NCI-H446 treated with DMSO at 0.1 percent for 48 hours (cell line): ENCODE results near the gene KISS1.
A peak's percentile ranks its signal among the peaks of the same experiment; 100 is the strongest.

Experiments used
- DNase-seq: peaks from one replicate; lab custom pipeline; 2025; lab: John Stamatoyannopoulos, UW

The KISS1 gene

DNA sequence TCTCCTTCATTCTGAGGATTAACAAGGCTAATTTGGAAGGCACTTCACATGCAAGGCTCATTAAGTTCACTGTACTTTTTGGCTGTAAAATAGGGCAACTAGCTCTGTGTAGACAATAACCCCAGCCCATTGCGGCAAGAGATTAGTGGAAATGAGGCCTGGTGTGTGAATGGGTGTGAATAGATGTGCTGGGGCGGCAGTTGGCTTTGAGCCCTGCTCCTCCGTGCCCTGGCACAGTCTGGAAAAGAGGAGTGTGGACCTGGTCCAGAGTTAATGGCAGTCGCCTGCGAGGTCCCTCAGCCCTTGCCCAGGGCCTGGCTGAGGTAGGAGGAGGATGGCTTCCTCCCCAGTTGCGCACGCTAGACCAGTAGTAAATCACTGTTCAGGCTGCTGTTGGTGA, 4.8 kb downstream of the KISS1 start:
- DNase-seq, result peak; percentile 79

DNA sequence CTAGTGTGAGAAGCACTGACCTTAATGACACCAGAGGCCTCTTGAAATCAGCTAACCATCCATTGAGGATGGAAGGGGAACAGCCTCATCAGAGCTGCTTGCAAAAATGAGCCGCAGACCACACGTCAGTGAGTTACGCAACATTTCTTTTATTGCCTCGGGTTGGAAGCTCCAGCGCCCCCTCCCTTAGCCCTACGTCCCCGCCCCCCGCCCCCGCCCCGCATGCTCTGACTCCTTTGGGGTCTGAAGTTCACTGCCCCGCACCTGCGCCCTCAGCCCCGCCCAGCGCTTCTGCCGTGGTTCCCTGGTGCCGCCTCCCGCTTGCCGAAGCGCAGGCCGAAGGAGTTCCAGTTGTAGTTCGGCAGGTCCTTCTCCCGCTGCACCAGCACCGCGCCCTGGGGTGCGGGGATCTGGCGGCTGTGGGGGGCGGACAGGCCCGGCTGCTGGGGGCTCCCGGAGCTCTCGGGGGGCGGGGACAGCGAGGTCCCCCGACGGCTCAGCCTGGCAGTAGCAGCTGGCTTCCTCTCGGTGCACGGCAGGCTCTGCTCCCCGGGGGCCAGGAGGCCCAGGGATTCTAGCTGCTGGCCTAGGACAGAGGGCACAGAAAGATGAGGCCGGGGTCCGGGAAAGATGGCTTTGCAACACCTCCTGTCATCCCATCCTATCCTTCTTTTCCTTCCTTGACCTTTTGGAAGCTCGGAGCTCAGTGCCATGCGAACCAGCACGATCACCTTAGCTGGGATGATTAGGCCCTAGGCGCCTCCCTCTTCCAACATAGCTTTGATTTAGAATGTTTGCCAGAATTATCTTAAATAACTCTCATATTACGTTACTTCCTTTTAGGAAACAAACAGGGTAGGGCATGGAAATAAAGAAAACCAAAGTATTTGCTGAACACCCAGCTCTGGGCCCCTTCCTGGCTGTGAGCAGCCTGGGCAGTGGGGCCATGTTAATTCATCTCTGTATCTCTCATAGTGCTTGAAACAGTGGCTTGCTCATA, 5.8 kb downstream of the KISS1 start:
- DNase-seq, result no peak

DNA sequence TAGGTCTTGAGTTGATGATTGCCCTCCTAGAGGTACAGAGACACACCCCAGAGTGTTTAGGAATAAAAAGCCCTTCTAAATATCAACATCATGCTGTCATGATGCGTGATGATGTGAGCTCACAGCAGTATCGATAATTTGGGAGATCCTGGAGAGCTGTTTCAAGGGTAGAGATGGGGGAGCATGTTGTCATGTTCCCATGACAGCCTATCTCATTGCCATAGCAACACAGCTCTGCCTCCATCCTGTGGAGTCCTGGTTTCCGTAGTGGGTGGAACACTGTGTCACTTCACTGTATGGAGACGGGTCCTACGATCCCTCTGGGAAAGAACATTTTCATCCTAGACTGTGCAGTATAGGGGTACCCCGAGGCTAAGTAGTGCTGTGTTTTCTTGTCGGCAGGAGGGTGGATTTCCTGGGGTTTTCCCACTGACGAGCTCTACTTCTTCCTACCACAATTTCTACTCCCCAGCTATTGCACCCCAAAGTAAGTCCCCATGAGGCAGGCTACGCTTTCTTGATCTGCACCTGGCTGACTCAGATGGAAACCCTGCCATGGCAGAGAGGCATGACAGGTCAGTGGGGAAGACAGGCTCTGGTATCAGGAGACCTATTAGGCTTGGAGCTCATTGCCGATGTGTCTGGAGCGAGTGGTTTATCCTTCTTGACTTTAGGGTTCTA, 7.2 kb downstream of the KISS1 start:
- no peak for DNase-seq

DNA sequence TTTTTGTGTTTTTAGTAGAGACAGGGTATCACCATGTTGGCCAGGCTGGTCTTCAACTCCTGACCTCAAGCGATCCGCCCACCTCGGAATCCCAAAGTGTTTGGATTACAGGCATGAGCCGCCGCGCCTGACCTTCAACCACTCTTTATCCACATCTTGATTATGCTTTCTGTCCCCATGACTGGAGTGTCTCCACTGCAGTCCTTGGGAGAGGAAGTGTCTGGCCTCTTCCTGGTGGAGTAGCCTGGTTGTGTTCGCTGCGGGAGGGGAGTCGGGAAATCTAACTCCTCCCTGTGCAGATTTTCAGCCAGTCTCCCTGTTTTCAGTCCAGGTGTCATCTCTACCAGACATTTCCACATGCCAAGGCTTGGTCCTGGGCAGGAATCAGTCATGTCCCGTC, 9.7 kb downstream of the KISS1 start:
- no peak for DNase-seq

DNA sequence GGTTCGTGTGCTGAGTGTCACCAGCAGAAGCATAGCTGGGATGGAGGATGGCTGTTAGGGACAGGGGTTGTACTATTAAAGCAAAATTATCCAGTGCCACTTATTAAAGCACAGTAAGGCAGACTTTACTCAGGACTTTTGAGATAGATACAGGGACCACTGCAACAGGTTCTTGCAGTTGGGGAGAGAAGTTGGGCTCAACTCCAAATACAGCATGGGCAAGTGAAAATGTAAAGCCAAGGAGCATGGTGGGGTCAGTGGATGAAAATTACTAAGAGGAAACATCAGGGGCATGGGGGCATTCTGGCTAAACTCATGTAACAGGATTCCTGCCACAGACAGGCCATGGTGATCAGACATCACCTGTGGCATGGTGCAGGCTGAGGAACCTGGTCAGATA, 15.2 kb downstream of the KISS1 start:
- no peak for DNase-seq

DNA sequence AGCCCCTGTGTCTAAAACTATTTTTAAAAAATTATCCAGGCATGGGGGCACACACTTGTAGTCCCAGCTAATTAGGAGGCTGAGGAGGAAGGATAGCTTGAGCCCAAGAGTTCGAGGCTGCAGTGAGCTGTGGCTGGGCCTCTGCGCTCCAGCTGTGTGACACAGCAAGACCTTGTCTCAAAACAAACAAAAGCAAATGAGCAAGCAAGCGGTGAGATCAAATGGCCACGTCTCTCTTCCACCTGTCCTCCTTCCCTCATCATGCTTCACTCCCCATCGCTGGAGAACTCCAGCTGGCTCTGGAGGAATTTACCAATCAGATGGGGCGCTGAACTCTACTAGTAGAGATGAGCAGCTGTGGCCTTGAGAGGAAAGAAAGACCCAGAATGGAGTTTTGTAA, 16.2 kb downstream of the KISS1 start:
- no peak for DNase-seq

DNA sequence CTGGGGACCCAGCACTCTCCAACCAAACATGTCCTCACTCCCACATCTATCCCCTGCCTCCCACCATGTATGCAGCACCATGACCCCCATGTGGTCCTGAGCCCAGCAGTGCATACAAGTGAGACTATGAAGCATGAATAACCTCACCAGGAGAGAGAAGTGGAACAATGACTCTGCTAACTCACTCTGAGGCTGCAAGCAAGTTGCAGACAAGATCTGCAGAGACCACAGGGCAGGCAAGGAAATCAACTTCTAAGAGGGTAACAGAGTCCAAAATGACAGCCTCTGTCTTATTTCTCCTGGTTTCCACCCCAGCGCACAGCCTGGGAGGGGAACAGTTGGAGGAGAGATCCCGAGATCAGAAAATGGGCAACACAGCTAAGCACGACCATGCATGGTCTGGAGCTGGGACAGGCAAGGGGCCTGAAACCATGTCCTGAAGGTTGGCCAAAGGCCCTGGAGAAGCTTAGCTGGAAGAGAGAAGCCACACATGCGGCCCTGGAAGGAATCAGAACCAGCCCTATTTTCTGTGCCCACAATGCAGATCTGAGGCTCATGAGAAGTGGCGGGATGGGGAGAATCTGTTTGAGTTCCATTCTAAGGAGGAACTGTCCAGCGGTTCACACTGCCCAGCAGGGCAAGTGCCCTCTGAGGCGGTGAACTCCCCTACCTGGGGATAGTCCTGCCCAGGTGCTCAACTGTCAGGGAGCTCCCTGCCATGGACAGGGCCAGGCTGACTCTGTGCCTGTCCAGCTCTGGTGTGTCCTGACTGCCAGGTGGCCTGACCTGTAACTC, 17.6 kb downstream of the KISS1 start:
- no peak for DNase-seq

DNA sequence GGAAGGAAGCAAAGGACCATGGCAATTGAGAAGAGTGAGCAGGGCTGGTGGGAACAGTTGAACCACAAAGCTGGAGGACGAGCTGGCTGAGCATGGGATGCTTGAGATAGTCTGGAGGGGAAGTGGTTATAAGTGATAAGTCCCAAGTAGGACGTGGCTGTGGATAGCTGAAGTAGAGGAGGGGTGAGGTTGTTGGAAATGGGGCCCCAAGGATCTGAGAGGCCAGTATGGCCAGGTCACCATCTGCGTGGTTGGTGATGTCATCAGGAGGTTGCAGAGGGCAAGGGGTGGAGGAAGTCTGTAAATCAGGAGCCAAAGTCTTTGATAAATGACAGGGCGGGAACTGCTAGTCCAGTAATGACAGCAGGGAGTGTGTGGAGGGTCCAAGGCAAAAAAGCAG, 19.2 kb downstream of the KISS1 start:
- no peak for DNase-seq

DNA sequence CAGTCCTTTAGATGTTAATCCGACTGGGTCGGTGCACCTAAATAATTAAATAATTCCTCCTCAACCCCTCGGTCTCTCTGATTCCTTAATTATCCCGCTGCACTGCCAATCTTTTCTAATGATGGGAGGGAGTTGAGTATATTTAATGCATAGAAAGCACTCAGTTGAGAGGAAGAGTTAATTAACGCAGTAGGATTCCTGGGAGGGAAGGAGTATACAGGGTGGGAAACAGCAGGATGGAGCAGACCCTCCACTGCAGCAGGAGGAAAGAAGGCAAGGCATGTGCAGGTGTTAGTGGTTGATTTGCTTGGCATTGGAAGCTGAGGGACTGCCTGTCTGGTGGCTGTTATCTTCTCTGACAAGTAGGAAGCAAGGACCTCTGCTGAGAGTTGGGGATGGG, 20.2 kb downstream of the KISS1 start:
- no peak for DNase-seq

DNA sequence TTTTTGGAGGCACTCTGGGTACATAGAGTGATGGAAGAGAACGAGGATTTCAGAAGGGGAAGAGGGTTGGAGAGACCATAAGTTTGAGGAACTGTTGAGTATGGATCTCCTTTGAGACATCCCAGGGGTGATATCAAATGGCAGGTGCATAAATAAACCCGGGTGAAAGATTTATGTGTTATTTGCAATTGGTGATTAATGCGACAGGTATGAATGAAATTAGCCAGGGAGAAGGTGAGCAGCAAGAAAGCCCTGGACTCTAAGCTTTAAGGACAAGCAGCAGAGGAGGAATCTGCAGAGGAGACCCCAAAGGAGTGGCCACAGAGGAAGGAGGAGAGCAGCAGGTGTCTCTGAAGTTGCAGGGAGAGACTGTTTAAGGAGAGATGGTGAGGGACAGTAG, 21.3 kb downstream of the KISS1 start:
- DNase-seq, result no peak

DNA sequence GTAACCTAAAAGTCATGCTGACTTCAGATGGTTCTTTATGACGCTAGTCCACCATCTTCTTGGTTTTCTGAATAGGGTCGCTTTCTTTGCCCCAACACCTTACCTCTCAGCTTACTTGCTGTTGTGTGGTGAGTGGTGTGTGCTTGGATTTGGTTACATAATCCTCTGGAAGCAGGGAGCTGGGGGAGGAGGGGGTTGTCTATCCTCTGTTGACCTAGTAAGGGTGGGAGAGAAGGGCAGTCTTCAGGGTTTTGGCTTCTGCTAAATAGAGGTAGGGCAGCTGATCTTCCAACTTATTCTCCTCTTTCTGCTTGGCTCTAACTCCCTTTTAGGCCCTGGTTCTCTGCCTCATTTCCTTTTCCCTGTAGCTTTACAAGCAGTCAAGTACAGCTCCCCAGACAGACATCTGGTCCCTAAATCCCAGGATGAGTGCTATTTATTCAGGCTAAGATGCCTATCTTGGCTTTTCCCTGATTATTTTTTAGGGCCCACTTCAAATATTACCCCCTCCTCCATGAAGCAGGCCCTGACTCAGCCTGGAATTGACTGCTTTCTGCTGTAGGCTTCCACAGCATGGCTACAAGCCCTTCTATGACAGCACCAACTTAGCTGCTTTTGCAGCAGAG, 23.8 kb downstream of the KISS1 start:
- no peak for DNase-seq

DNA sequence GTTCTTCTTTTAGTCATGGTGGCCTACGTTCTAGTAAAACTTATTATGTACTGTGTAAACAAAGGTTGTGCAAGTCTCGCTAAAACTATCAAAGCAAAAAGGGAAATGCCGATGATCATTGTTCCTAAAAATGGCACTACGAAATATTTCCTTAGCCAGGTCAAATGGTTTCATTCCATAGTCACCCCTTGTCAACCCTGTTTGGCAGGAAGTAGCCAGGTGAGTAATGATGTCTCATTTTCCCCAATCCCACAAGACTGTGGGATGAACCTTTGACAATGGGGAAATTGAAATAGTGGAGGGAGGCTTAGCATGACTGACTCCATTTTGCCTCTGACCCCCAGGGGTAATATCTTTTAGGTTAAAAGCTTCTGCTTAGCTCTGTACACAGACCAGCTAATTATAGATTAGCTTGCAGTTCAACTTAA, 24.5 kb downstream of the KISS1 start:
- no peak for DNase-seq

DNA sequence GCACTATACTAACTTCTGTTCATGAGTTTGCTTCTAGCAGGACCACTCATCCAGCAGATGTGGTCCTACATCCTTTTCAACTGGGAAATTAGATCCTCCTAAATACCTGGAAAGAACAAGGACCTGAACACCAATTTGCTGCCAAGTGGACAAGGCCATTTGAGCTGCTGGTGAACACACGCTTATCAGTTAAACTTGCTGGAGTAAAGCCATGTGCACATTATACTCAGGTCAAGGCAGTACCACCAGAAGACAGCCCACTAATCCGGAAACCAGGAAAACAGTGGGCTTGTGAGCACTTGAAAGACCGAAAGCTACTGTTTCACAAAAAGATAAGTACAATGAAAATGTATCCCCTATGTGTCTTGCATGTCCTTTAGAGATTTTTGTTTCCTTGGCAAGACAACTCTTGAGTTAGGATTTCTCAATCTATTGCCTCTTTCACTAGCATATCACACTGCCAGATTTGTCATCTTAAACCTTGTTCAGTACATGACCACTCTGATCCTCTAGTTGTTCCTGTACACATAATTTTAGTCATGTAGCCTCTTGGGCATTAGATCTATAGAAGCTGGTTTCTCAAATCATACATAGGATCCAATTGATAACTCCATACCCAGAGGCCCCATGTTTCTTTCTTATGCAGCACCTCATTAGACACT, 25.7 kb downstream of the KISS1 start:
- no peak for DNase-seq

DNA sequence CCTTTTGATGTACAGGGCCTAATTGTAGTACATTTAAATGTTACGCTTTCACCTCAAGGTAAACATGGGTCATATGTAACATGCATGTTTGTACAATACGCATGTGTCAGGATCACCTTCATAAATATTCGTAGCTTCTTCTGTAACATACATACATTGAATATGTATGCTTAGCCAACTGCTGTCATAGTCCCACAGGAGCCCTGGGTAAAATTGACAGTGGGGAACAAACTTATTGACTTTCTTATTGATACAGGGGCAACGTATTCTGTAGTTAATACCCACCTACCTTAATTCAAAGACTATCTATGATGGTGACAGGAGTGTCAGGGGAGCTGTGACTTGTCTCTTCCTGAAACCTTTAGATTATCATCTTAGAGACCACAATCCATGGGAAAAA, 26.4 kb downstream of the KISS1 start:
- DNase-seq, result no peak

DNA sequence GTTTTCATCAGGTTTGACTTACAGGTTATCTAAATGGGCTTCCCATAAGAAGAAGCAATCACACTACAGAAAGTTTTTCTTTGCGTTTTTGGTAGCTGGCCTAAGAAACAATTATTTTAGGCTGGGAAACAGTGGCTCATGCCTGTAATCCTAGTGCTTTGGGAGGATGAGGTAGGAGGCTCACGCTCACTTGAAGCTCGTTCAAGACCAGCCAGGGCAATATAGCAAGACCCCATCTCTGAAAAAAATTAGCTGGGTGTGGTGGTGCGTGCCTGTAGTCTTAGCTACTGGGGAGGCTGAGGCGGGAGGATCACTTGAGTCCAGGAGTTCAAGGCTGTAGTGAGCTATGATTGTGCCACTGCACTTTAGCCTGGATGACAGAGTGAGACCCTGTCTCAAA, 28.6 kb downstream of the KISS1 start:
- no peak for DNase-seq

DNA sequence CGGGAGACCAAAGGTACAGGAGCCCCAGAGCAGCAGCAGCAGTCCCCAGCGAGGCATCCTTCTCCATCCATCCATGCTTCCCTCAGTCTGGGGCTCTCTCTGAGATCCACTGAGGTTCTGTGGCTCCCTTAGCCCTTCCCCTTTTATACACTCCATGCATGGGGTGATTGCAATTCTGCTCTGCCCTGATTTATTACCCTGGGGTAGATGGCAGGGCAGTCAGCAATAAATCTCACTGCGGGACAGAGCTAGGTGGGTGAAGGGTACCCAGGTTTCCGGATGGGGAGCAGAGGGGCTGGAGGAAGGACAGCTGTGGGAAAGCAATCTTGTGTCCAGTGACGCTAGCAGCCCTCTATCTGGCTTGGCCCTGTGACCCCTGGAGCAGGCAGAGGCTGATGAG, 30.1 kb downstream of the KISS1 start, which contains the start of gene REN:
Gene REN (minus strand): TSS at position 119 of the 400 bp plus-strand sequence. CDS start 44 bp downstream, at position 75.
- DNase-seq, result no peak

DNA sequence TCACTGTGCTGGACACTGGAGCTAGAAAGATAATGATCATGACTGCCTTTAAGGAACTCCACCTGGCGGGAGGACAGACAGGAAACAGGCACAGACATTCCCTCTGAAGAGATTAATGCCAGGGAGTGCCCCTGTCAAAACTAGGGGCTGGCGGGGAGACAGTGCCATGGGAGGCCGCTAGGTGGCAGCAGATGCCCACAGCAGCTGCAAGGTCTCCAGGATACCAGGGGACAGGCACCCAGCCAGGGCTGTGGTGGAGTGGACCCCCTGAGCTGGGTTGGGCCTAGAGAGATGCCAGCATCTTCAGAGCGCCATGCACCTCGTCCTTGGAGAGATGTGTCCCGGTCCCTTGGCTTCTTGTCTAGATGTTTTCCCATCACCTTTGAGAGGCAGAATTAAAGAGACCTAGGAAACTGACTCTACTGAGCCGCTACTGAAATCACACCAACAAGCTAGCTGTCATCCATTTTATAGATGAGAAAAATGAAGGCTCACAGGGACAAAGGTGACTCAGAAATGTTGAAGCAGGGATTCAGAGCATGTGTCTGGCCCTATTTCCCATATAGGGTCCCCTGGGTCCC, 33.7 kb downstream of the KISS1 start:
- peak; percentile 51 for DNase-seq

DNA sequence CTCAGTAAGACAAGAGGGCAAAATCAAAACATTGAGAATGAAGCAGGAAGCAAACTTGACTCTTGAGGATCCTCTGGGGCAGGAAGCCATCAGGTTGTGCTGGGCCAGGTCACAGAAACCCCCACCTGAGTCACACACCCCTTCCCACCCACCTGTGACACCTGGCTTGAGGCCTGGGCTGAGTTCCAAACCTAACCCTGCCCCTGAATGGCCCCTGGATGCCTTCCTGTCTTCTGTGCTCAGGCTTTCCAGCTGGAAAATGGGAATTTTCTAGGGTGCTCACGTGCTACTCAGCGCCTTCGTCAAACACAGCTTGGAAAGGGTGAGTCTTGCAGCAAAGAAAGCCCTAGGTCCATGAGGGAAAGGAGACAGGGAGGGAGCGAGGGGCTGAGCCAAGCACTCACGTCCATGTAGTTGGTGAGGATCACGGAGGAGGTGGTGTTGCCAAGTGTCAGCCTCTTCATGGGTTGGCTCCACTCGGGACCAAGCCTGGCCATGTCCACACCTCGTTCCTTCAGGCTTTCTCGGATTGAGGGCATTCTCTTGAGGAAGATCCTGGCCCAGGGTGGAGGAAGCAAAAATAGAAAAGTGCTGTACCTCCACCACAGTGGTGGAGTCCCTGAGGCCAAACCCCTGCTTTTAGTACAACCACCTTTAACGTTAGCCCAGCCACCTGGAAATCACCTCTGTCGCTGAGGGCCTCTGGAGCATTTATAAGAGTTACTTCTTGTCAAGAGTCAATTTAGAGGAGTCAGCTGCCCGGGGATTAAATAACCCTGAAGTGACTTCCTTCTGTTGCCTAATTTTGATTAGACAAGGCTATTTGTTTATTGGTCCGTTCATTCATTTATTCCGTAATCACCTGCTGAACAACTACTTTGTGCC, 34.4 kb downstream of the KISS1 start:
- DNase-seq, result no peak

DNA sequence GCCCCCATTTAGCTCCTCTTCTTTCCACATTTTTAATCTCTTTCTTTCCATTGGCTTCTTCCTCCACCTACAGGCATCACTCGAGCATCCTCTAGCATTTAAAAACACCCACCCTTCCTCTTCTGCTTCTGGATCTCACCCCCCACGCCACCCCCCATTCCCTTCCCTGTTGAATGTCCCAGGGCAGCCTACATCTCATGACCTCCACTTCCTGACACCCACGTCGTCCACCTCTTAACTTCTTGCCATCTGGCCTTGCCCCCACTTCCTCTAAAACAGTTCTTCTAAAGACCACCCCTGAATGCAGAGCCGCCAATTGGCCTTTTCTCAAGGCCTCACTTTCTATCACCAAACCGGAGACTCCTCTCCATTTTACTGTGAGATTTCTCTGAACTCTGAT, 38.3 kb downstream of the KISS1 start:
- DNase-seq, result no peak

DNA sequence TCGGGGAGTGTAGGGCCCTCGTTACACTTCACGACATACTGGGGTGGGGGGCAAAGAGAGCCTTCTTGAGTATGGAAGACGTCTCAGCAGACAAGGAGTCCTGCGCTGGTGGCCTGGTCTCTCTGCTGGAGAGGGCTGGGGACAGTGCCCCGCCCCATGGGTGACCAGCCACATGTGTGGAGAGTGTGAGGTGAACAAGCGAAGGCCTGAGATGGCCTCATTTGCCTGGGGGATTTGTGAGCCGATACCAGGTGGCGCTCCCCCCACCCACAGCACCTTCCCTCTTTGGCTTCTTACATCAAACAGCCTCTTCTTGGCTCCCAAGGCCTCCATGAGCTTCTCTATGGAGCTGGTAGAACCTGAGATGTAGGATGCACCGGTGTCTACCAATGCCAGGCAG, 40.4 kb downstream of the KISS1 start:
- no peak for DNase-seq
